22Rv1 (cell line): ENCODE data around the gene RABGGTB.

ENCODE experiments used
- ZFX ChIP-seq: fragments of 450-650 bp; IDR thresholded peaks from 2 replicates; pipeline ENCODE4 v1.6.1; 2017; ENCODE audit warnings: antibody characterized with exemption, borderline replicate concordance
- TF ChIP-seq, protein P1 (sequence below): fragments of 450-650 bp; IDR thresholded peaks from 2 replicates; pipeline ENCODE4 v1.5.1; 2017; ENCODE audit warnings: mild to moderate bottlenecking

DNA sequence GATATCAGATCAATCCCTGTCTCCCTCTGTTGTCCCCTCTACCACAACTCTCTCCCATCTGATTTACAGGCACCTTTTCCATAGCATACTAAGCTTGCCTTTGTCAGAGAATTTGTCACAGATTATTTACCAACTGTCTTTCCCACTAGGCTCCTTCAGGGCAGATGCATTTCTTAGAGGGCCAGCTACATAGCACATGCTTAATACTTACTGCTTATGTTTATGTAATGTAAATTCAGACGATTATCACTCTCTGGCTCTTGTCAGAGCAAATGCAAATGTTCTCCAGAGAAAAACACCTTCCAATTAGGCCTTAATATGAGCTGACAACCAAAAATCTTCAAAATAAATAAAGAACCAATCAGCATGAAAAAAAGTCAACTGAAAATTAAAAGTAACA lies 15.3 kb upstream of the RABGGTB start:
- TF ChIP-seq, protein P1, sequence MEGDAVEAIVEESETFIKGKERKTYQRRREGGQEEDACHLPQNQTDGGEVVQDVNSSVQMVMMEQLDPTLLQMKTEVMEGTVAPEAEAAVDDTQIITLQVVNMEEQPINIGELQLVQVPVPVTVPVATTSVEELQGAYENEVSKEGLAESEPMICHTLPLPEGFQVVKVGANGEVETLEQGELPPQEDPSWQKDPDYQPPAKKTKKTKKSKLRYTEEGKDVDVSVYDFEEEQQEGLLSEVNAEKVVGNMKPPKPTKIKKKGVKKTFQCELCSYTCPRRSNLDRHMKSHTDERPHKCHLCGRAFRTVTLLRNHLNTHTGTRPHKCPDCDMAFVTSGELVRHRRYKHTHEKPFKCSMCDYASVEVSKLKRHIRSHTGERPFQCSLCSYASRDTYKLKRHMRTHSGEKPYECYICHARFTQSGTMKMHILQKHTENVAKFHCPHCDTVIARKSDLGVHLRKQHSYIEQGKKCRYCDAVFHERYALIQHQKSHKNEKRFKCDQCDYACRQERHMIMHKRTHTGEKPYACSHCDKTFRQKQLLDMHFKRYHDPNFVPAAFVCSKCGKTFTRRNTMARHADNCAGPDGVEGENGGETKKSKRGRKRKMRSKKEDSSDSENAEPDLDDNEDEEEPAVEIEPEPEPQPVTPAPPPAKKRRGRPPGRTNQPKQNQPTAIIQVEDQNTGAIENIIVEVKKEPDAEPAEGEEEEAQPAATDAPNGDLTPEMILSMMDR = no peak
- no peak for TF ChIP-seq ZFX
